Activated CD4-positive, alpha-beta T cell treated with anti-CD3 and anti-CD28 coated beads for 4 hours (primary cell): ENCODE data around the gene STAC.

Experiments
- DNase-seq, 2 donors: peaks; one replicate each; pipeline ENCODE4 v3.0.0-alpha.2; 2020

STAC gene

GRCh38 chr3:36380221-36381031, at the start of gene STAC:
Gene STAC, plus strand, starts transcription at chr3:36380504. Its CDS starts 140 bp downstream, at chr3:36380644.
- DNase-seq = no peak

DNA sequence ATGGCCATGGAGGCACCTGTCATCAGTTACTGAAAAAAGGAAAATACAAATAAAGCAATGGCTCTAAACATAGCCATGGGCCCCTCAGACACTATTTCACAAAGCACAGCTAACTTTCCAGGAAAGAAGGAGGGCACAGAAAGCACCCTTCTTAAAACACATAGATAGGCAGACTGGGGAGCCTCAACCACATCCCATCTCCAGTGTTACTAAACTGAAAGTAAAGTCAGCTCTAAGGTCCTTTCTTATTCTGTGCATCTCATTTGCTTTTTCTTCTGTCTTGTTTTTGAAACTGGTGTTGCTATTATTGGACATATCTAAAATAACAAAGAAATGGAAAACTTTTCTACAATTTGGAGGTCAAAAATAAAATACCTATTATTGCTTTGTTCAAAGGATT, 48.2 kb upstream of the STAC start:
- no peak for DNase-seq

- DNase-seq = no peak
Measured at GRCh38 chr3:36362216-36362615, 18.1 kb upstream of the STAC start.

DNA sequence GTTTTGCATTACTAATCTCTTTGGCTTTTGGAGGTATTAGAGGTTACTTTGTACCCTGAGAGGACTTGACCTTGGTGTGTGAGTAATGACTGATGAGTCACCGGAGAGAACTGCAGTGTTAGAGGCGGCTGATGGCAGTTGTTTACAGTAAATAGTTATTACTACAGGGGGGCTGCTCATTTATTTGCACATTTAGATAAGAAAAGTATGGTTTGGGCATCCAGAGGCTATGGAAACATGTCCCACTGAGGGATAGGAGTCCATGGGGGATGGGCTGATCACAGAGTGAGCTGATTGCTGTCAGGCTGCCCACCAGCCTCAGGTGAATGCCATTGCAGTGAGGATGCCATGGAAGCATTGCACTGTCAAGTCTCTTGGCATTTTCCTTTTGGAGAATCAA, 17.3 kb upstream of the STAC start:
- DNase-seq = no peak

GRCh38 chr3:36364260-36364659, 16.0 kb upstream of the STAC start:
- DNase-seq = no peak

DNA sequence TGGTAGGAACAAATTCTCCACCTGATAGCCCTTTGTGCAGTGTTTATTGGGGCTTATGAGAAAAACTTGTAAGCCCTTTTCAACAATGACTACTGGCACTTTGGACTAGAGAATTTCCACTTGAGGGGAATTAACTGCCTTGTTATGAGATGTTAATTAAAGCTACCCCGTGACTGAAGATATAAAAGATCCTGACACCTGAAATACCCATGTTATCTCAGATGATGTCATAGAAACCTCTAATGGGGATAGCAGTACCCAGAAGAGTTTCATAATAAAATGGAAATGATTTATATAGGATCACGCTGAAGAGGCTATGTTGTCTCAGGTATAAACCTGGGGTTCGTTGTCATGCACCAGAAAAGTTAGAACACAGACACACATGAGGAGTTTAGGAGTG, 14.5 kb upstream of the STAC start:
- no peak for DNase-seq

DNA sequence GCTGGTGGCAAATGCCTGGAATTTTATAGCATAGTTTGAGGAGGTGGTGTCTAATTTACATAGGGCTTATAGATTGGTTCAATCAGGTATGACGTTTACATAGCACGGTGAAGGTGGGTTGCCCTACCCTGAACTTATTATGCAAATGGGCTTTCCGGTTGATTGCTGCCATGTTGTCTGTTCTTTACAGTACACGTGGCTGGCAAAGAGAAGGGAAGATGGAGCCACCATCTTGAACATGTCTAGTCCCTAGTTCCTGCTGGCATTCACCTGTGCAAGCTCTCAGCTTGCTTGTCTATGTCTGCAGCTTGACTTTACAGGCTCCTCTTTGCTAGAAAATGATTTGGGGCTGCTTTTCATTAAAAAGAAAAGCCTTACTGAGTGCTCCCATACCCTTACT, 14.0 kb upstream of the STAC start:
- no peak for DNase-seq

- no peak for DNase-seq
Measured at GRCh38 chr3:36367912-36368573, 12.3 kb upstream of the STAC start.

- no peak for DNase-seq
Measured at GRCh38 chr3:36372534-36372935, 7.8 kb upstream of the STAC start.

GRCh38 chr3:36373084-36373483, 7.2 kb upstream of the STAC start:
- DNase-seq = no peak

- DNase-seq = no peak
Measured at GRCh38 chr3:36373666-36374065, 6.6 kb upstream of the STAC start.

- no peak for DNase-seq
Measured at GRCh38 chr3:36379872-36380220, 458 bp upstream of the STAC start.

- no peak for DNase-seq
Measured at GRCh38 chr3:36381311-36381956, 1.1 kb downstream of the STAC start.

GRCh38 chr3:36393563-36393962, 13.3 kb downstream of the STAC start:
- no peak for DNase-seq

DNA sequence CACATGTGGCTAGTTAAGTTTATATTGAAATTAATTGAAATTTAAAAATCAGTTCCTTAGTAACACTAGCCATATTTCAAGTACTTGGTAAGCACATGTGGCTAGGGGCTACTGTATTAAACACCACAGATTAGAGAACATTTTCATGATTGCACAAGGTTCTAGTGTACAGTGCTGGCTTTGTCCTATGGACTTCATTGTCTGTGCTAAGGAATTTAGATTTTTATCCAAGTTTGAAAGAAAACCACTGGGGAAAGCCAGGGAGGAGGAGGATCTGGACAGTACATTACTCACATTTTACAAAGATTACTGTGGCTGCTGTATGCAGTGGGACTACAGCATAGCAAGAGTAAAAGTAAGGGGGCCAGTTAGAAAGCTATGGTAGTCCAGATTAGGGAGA, 13.9 kb downstream of the STAC start:
- DNase-seq = no peak

DNA sequence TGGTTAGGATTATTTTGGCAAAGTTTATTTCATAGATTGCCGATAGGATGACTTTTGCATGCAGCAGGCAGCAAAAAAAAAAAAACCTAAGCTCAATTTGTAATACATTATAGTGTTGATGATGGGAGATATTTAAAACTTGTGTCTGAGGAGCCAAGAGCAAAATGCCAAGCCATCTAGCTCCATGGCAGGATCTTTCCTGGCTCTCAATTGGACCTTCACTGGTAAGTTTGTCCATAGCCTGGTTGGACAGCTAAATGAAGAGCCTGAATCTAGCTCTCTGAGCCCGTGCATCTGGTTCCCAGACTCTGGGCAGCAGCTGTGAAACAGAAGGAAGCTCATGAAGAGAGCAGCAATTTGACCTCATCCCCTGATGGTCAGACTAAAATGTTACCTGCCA, 17.5 kb downstream of the STAC start:
- DNase-seq = no peak

DNA sequence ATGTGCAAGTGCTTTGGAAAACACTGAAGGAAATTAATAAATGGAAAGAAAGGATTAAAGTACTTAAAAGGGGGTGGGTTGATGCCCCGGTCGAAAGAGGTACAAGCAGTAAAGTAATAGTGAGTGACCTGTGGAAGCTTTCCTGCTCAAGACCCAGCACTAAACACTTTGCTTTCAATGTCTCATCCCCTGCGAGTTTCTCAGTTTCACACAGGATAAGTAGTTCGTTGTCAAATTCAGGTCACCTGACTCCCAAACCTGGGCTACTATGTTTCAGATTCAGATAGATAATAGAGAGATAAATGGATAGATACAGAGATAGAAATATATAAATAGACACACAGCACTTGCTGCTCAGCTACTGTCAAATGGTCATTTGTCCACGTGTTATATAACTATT, 19.6 kb downstream of the STAC start:
- DNase-seq = no peak

- DNase-seq = no peak
Measured at GRCh38 chr3:36401056-36401455, 20.8 kb downstream of the STAC start.

DNA sequence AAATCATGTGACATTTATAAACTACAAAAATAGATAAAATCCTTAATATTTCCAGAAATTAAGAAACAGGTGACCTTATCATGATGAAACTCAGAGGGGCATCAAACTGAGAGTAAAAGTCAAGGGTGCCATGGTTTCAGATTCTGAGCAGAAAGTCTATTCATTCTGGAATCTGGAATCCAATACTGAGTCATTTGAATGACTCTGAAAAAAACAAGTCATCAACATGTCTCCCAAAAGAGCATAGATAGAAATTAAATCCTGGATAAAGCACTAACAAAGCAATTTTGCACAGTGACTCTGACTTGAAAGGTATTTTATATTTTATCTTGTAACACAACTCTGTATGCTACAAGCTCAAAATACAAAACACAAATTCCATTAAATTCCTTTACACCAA, 23.4 kb downstream of the STAC start:
- no peak for DNase-seq

DNA sequence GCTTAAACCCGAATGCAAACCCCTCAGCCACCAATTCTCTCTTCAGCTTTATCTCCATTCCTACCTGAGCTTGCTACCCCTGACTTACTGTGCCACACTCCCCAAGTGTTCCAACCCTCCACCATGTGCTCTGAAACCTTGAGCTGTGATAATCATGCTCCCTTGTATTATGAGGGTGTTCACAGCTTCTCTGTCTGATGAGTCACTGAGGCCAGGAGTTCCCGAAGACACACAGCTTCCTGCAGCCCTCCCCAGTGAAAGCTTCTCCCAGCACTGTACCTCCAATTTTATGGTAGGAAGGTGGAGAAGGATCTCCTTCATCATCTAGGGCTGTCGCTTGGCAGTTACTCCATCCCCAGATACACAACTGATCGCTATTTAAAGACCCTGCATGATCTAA, 24.9 kb downstream of the STAC start:
- DNase-seq = no peak

DNA sequence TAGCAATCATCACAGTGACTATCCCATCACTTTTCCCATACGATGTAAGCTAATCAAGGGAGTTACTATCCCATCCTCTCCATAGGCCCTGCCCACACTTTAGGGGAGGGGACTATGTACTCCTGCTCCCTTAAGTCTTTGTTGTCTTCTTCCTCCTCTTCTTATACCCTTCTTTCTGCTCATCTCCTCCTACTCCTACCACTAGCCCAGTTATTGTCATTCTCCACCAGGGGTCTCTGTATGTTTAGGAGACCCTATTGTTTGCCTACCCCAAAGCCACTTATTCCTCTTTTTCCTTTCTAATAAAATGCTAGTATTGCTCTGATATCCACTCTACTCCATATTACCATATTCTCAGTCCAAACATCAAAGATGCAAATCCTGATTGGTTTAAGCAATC, 27.8 kb downstream of the STAC start:
- DNase-seq = no peak

DNA sequence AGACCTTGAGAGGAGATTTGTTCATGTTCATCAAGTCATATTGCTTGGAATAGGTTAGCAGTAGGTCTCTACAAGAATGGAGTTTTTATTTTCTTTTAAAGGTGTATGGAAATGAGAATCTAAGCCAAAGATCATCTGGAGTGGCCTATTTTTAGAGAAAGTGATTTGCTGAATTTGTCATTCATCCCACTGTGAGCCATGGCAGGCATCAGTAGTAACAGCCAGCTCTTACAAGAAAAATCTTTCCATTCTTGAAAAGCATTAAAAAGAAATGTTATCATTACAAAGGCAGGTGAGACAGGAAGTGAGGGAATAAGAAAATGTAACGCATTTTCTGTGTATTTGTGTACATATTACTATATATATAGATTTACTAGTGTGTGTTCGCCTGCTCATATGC, 29.6 kb downstream of the STAC start:
- no peak for DNase-seq

GRCh38 chr3:36411587-36411986, 31.3 kb downstream of the STAC start:
- no peak for DNase-seq

GRCh38 chr3:36416599-36416998, 36.3 kb downstream of the STAC start:
- DNase-seq = no peak
